Ureter (tissue), 1 donor: ENCODE measurements around the gene HEXIM1. TPM values are rescaled to one million over a fixed set of nuclear protein-coding genes. Genes with fewer than 3 reads are reported as not detected.

Experiments
- DNase-seq: peaks from one replicate; pipeline ENCODE4 v3.0.0-alpha.2; 2020; ENCODE audit warnings: low spot score
- total RNA-seq: library from RNA; stranded (reverse); gene quantifications from one replicate; pipeline ENCODE4 v1.2.4, GENCODE V29; 2023
- donor health status: DM: yes; HTN: yes; CAD: no.

The HEXIM1 gene
- total RNA-seq, 1 donor from 2014 or later = 47.0 TPM

DNA sequence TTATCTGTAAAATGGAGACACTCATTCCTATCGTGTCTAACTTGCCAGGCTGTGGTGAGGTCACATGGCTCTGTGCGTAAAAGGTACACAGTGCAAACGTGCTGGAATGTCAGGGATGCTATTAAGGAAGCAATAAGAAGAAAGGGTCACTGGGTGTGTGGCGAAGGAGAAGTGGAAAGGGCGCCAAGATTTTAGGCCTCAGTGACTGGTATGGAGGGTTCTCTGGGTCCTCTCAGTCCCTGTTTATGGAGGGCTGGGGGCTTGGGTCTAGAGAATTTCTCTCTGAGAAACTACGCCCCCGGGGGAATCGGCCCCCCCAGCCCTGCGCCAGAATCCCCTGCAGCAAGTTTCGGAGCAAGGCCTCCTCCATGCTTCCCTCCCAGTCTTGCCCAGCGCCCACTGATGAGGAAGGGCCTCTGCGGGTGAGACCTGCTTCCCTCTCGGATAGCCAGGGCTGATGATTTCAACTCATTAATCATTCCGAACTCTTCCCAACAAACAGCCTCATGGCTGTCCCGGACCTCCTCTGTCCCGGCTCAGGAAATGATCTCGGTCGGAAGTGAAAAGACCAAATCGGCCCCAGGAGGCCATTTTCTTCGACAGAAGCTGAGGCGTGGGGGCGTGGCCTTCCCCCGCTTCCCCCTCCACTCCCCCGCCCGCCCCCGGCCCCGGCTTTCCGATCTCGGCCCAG is 1.2 kb upstream of the HEXIM1 start:
- no peak for DNase-seq

DNA sequence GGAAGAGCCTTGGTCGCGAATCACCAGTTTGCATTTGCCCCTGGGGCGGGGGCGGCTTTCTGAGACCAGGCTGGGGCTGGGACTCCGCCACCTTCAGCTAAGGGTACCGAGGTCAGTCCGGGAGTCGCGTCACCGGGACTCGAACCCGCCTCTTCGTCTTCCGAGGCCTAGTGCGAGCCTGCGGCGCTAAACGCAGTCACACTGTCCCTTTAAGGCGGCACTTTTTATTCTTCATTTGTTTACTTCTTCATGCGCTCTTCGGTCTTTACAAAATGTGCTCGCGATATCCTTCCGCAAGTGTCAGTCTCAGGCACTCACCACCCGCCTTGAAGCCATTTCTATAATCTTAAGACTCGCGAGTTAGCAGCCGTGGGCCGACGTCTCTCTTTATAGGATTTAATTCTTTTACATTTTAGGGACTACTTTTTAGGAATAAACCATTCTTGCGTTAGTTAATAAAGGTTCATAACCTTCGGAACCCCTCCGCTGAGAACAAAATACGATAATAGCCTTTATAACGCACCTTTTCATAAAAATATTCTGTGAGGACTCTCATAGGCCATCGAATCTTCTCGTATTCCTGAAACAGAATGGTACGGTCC is 593 bp upstream of the HEXIM1 start:
- peak; percentile 85 for DNase-seq

DNA sequence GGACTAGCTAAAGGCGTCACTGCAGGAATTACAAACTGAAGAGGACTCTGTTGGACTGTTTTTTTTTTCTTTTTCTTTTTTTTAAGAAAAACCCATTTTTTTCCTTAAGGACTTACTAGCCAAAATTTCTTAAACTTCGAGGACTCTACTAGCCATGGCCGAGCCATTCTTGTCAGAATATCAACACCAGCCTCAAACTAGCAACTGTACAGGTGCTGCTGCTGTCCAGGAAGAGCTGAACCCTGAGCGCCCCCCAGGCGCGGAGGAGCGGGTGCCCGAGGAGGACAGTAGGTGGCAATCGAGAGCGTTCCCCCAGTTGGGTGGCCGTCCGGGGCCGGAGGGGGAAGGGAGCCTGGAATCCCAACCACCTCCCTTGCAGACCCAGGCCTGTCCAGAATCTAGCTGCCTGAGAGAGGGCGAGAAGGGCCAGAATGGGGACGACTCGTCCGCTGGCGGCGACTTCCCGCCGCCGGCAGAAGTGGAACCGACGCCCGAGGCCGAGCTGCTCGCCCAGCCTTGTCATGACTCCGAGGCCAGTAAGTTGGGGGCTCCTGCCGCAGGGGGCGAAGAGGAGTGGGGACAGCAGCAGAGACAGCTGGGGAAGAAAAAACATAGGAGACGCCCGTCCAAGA is 878 bp downstream of the HEXIM1 start:
- DNase-seq = peak; percentile 93

DNA sequence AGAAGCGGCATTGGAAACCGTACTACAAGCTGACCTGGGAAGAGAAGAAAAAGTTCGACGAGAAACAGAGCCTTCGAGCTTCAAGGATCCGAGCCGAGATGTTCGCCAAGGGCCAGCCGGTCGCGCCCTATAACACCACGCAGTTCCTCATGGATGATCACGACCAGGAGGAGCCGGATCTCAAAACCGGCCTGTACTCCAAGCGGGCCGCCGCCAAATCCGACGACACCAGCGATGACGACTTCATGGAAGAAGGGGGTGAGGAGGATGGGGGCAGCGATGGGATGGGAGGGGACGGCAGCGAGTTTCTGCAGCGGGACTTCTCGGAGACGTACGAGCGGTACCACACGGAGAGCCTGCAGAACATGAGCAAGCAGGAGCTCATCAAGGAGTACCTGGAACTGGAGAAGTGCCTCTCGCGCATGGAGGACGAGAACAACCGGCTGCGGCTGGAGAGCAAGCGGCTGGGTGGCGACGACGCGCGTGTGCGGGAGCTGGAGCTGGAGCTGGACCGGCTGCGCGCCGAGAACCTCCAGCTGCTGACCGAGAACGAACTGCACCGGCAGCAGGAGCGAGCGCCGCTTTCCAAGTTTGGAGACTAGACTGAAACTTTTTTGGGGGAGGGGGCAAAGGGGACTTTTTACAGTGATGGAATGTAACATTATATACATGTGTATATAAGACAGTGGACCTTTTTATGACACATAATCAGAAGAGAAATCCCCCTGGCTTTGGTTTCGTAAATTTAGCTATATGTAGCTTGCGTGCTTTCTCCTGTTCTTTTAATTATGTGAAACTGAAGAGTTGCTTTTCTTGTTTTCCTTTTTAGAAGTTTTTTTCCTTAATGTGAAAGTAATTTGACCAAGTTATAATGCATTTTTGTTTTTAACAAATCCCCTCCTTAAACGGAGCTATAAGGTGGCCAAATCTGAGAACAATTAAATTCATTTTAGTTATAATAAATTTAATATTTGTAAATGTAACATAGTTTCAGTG is 1.7 kb downstream of the HEXIM1 start:
- peak; percentile 84 for DNase-seq

DNA sequence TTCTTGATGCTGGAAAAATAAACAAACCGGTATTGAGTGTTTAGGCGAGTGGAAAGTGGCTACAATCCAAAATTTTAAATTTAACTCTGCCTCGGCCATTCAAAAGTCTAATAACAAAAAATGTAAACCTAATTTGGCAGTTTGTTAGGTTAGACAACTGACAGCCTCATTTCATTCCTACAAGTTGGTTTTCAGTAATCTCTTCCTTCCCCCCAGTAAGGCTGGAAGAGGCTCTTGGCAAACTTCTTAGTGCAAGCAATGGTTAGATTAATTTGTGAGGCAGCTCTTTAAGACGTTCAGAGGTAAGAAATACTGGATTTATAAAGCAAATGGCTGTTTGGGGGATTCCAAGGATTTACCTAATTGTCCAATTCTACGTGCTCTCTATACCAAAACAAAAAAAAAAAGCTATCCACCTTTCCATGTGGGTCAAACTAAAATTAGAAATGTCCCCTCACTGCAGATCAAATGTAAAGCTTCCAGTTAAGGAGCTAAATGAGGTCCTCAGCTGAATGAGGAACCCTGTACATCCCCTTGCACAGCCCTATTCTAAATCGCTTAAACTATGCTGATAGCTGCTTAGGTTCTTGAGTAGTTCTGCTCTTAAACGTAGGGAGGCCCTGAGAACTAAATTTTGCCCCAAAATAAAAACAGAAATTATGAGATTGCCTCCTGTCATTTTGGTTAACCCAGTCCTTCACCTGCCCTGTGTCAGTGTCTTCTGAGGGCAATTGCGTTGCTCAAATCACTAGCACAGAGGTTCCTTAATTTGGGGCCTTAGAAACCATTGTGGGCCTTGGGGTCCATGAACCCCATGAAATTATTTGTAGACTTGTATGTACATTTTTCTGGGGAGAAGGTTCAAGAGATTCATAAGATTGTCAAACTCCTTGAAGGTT is 2.9 kb downstream of the HEXIM1 start:
- no peak for DNase-seq

DNA sequence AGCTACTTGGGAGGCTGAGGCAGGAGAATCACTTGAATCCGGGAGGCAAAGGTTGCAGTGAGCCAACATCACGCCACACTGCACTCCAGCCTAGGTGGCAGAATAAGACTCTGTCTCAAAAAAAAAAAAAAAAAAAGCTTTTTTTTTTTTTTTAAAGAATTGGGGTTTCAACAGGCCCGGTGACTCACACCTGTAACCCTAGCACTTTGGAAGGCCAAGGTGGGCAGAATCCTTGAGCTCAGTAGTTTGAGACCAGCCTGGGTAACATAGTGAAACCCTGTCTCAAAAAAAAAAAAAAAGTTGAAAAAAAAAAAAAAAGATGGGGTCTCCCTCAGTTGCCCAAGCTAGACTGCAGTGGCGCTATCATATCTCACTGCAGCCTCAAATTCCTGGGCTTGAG is 6.8 kb downstream of the HEXIM1 start:
- DNase-seq = no peak

DNA sequence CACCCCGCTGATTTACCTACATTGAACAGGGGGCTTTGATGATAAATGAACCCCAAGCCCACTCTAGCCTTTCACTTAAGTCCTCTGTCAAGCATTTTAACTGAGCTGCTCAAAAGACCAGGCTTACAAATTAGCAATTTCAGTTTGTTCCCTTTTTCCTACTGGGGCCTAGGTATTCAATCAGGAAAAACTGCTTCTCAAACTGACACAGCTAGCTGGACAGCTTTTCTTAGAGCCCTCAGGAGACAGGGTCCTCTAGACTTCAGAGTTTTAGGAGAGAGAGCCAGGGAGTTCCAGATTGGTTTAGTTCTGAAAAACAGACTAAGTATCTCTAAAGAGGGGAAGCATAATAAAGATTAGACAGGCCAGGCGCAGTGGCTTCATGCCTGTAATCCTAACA is 7.2 kb downstream of the HEXIM1 start:
- DNase-seq = no peak

DNA sequence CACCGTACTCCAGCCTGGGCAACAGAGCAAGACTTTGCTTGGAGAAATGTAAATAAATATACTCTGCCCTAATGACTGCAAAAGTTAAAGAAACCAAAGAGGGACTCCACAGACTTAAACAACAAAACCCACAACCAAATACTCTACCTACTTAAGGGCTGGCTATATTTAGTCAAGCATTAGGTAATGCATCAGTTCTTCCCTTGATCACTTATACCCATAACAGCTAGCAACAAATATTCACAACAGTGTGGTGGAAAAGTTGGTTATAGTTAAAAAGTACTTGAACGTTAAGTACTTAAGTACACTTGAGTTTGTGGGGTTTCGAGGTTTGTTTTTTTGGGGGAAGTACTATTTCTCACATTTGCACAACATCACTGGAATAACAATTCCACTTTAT is 8.0 kb downstream of the HEXIM1 start:
- DNase-seq = no peak

DNA sequence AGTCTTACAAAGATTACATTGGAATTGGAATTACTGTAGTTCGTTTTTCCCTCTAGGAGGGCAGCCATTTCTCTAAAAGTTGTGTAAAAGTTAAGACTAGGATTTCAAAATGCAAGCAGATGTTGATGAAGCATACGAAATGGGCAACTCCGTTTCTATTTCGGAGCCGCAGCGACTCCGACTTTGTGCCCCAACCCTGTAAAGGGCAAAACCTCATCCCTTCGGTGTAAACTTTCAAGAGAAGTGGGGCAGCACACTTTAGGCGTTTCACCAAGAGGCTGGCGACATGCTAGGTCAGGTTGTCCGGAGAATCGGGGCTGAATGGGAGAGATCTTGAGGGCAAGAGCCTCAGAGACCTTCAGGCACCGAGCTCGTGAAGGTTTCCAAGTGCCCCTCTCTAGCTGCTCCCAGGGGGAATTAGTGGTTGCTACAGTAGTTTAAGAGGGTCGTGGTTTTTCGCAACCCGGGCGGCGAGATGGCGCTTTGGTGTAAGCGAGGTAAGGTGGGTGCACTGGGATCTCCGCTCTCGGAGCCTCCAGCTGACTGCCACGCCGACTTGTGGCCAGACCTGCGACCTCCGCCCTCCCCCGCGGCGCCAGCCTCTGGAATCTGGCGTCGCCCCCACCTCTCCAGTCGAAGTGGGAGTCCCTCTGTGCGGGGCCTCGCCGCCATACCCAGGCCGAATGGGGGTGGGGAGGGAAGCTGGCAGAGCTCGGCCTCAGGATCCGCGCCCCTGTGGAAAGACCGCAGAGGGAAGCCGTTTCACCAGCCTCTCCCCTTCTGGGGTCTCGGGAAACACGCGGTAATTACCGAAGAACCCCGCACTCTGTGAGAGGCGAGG is 12.4 kb downstream of the HEXIM1 start:
- DNase-seq = peak; percentile 73

DNA sequence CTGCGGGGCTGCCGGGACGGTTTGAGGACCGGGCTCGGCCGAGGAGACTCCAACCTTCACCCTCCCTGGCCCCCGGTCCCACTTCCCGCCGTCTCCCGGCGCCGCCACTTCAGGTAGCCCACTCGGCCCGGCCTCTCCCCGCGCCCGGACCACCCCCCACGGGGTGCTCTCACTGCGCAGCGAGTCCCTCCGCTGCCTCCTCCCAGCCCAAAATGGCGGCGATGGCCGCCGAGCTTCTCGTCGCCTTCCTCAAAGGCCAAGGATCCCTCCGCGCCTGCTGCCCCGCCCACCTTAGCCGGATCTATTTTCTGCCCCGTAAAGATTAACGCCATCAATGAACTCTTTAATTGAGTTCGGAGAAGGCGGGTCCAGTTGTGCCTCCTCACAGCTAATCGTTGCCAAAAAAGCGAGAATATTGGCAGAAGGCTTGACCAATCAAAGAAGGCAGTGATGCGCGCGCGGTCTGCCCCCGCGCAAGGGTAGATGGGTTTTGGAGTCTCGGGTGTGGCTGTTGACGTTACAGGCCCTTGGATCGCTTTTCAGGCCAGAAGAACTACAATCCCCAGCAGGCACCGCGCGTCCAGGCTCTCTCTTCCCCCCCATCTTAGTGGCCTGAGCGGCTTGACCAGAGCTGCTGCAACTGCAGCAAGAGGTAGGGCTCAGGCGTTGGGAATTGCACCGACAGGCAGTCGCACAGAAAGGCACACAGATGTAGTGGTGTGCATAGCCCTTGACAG is 13.2 kb downstream of the HEXIM1 start, which contains the start of gene HEXIM2:
TSS of gene HEXIM2 (plus strand) at position 588 of the 737 bp plus-strand sequence. CDS start 919 bp downstream, outside the sequence.
- peak; percentile 99 for DNase-seq

DNA sequence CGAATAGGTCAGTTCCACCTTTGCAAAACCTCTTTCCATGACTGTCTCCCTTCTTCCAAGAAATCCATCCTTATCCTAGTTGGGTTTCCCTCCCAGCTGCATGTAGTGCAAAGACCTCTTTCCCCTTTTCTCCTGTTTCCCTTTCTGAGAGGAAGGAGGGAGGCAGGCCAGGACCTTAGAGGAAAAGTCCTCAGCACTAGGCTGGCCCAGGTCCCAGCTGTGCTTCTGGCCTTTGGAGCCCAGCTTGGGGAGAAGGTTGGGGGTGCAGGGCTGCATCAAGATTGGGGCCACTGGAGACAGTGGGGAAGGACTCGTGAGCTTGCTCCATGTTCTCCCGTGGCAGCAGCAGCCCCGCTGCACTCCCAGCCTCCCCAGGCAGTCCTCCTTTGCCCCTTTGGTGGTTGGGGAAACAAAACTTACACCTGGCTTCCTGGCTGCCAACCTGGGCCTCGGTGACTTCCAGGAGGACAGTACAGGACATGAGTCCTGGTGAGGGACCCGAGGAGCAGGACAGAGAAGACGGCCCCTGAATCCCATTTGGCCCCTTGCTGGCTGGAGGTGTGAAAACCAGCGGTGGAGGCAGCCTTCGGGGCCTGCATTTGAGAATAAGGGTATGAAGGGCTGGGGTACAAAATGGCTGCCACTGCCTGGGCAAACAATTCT is 13.9 kb downstream of the HEXIM1 start:
- no peak for DNase-seq

DNA sequence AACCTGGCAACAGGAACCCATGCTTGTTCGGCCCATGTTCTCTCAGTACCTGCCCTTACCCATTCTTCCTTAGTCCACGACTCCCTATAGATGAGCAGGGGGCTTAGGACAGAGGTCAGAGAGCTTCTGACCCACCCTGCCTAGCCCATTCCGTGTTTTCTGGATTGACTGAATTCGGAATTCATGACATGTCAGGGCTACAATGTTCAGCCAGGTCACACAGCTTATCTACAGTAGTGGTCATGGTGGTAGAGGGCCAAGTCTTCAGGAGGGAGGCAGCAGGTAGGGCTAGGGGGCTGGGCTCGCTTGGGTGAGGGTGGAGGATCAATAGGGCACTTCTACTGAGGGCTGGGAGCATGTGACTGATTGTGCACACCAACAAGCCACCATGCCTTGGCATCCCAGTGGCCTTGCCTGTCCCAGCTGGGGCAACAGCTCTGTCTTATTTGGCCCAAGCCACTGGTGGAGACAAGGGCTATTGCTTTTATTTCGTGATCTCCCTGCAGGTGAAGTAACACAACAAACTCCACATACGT is 16.5 kb downstream of the HEXIM1 start:
- DNase-seq = no peak

DNA sequence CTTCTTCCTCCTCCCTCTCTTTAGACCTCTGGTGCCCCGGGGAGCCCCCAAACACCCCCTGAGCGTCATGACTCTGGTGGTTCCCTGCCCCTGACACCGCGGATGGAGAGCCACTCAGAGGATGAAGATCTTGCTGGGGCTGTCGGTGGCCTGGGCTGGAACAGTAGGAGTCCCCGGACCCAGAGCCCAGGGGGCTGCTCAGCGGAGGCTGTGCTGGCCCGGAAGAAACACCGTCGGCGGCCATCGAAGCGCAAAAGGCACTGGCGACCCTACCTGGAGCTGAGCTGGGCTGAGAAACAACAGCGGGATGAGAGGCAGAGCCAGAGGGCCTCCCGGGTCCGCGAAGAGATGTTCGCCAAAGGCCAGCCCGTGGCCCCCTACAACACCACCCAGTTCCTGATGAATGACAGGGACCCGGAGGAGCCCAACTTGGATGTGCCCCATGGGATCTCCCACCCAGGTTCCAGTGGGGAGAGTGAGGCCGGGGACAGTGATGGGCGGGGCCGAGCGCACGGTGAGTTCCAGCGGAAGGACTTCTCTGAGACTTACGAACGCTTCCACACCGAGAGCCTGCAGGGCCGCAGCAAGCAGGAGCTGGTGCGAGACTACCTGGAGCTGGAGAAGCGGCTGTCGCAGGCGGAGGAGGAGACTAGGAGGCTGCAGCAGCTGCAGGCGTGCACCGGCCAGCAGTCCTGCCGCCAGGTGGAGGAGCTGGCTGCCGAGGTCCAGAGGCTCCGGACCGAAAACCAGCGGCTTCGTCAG is 20.9 kb downstream of the HEXIM1 start:
- DNase-seq = no peak

DNA sequence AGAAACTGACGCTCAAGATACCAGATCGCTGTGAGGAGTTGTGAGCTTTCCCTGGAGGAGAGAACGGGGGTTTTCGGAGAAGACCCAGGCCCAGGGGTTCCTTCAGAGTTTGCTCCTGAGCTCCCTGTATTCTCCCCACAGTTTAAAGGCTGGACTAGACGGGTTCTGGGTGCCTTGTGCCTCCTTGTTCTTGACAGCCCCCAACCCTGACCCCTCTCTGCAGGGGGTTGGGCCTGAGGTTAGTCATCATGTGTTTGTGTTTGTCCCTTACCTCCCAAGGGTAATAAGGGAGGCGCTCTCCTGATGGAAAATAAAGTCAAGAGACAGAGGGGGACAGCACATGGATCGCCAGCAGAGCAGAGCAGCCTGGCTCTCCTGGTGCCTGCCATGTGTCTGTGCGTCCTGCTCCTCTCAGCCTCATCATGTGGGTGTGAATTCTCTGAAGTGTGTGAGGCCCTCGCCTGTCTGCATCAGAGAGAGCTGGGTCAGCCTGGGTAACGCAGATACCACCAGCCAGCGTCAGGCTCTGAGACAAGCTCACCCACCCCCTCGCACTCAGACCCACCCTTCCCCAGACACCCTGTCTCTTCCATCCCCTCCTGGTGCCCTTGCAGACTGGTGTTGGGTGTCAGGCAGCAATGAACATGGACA is 22.1 kb downstream of the HEXIM1 start:
- DNase-seq = no peak

DNA sequence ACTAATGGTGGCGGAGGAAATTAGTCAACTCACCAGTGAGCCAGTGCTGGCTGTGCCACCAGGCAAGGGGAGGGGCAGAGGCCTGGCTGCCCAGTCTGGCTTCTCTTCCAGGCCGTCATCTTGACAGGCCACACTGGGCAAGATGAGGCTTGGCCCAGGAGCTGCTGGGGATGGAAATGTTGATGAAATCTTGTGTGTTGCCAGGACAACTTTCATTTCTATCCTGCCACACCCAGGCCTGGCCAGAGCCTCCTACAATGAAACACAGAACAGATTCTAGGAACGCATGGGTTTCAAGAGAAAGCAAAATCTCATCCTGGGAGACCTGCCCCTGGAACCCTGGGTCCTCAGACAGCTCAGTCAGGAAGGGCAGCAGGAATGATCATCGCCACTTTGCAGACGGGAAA is 22.7 kb downstream of the HEXIM1 start:
- peak; percentile 89 for DNase-seq

DNA sequence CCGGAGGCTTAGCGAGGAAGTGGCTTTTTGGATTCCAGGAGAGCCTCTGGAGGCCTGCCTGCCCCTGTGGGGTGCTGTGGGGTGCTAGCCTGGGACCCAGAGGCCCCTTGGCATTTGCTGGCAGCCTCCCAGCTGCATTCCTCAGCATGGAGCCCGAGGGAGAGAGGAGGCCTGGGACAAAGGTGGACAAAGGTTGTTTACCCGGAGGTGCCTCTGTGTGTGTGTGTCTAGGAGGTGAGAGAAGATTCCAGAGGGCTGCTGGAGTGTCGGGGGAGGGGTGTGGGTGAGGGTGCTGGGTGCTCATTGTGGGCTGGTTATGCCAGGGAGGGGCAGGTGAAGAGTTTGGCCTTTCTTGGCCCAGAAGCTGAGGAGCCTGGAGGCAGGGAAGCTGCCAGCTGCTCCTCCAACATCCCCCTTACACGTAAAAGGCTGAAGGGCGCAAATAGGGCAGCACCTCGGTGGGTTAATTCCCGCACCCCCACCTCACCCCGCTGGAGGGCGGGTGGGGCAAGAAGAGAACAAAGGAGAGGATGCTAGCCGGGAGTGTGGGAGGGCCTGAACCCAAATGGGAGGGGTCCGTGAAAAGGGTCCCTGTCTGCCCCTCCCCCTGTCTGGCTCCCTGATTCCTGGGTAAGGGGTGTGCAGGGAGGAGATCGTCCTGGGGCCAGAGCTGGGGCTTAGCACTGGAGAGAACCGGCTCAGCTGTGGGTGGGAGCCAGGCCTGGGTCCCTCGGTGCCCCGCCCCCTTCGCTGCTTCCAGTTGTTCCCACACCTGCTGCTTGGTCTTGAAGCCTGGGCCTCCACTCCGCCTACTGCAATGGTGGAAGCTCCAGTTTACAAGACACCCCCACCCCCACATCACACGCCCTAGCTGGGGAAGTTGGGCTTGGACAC is 23.3 kb downstream of the HEXIM1 start:
- DNase-seq = peak; percentile 80
